AG09309 (cell line): ENCODE measurements around the gene RPL4.
A peak's percentile ranks its signal among the peaks of the same experiment; 100 is the strongest.

Source experiments
- DNase-seq: peaks from one replicate; pipeline ENCODE4 v3.0.0-alpha.2; 2010; ENCODE audit warnings: low read depth
- H3K4me3 ChIP-seq: 2 replicates; pipeline ENCODE4 v1.5.1; 2011; ENCODE audit warnings: mild to moderate bottlenecking, low read depth, low read length, moderate library complexity; ENCODE audit not compliant: control insufficient read depth
- TF ChIP-seq, protein P1 (sequence below): IDR thresholded peaks from 2 replicates; pipeline ENCODE4 v1.5.1; 2011; ENCODE audit warnings: mild to moderate bottlenecking, low read depth, low read length, inconsistent platforms; ENCODE audit not compliant: insufficient read depth, control insufficient read depth; ENCODE audit errors: missing control alignments

RPL4 gene

DNA sequence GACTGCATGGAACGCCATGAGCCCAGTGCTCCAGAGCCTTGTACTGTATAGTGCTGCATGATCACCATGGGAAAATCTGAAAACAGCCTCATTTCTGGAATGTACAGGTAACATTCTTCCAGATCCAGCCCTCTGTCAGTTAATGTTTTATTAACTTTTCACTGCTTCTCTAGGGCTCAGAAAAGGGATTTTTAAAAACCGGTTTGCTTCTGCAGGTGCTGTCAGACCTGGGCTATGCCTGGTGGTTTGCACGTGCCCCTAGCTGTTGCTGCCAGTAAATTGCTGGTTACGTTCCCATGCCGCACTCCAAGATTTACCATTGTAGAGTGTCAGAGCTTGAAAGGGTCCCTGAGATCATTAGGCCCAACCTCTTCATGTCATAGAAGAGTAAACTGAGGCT, 16.1 kb downstream of the RPL4 start:
- TF ChIP-seq, protein P1, sequence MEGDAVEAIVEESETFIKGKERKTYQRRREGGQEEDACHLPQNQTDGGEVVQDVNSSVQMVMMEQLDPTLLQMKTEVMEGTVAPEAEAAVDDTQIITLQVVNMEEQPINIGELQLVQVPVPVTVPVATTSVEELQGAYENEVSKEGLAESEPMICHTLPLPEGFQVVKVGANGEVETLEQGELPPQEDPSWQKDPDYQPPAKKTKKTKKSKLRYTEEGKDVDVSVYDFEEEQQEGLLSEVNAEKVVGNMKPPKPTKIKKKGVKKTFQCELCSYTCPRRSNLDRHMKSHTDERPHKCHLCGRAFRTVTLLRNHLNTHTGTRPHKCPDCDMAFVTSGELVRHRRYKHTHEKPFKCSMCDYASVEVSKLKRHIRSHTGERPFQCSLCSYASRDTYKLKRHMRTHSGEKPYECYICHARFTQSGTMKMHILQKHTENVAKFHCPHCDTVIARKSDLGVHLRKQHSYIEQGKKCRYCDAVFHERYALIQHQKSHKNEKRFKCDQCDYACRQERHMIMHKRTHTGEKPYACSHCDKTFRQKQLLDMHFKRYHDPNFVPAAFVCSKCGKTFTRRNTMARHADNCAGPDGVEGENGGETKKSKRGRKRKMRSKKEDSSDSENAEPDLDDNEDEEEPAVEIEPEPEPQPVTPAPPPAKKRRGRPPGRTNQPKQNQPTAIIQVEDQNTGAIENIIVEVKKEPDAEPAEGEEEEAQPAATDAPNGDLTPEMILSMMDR = no peak
- DNase-seq = no peak
- no peak overlapping the region for H3K4me3 ChIP-seq

DNA sequence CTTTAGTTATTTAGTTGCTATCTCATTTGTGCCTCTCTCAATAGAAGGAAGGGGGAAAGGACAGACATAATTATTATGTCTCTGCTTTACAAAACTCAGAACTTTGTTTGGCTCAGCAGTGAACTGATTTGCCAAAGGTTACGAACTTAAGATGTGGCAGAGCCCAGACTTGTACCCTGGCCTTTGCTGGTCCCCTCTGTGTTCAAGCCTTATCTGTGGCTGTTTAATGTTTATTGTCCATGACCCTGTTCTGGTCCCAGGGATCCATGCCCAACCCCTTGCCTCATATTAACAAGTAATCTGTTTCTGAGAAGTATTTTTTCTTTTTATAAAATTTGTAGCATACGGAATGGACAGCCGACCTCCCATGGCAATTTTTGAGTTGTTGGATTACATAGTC, 17.8 kb downstream of the RPL4 start:
- H3K4me3 ChIP-seq = no peak overlapping the region
- DNase-seq = no peak
- TF ChIP-seq, protein P1 = no peak

DNA sequence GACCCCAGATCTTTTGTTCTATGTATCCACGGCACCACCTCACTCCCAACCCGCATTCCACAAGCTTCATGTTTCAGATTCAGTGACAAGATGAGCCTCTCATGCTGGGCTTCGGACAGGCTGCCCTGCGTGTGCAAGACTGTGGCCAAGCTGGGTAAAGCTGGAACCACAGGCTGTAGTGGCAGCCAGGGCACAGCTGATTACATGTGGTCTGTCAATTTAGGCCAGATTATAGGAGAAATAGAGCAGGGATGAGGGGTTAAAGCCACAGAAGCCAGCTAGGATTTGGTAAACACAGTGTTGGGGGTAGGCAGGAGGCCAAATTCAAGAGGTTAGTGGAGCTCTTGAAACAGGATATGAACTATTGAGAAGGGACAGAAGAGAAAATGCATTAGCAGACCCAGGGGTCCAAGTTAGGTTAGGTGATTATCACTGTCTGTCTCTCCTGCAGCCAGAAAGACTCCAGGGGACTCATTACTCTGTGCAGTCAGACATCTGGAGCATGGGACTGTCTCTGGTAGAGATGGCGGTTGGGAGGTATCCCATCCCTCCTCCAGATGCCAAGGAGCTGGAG, 20.0 kb downstream of the RPL4 start:
- TF ChIP-seq, protein P1 = no peak
- no peak for DNase-seq
- no peak overlapping the region for H3K4me3 ChIP-seq

DNA sequence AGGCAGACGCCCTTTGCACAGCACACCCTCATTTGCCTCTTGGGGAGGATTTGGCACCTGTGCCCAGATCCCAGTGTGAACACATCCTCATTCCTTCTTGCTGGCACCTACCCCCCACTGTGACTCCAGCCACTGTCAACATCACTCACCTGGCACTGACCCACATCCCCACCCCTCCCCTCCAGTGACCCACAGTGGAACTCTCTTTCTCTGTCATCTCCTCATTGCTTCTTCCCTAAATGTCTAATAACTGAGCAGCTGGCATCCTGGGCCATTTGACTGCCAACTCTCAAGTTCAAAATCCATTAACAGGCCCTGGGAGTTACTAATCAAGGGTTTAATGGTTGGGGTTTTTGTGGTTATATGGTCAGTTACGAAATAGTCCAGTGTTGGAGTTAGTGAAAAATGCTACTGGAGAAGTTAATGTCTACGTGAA, 21.5 kb downstream of the RPL4 start:
- DNase-seq = peak; percentile 46
- TF ChIP-seq, protein P1 = no peak
- H3K4me3 ChIP-seq = no peak overlapping the region

DNA sequence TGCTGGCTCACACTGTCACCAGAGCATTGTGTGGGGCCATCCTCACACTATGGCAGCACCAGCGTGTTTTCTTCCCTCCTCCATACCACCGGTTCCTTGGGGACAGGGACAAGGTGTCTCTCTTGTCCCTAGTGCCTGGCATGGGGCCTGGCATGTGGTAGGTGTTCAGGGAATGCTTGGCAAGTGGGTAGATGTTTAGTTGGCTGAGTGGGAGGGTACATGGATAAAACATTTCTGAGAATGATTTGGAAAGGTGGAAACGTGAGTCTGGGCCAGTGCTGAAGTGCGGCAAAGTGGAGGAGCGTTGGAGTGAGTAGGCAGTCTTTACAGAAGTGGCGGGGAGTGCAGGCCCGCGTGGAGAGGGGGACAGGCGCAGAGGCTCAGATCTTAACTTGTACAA, 22.1 kb downstream of the RPL4 start:
- no peak overlapping the region for H3K4me3 ChIP-seq
- TF ChIP-seq, protein P1 = no peak

DNA sequence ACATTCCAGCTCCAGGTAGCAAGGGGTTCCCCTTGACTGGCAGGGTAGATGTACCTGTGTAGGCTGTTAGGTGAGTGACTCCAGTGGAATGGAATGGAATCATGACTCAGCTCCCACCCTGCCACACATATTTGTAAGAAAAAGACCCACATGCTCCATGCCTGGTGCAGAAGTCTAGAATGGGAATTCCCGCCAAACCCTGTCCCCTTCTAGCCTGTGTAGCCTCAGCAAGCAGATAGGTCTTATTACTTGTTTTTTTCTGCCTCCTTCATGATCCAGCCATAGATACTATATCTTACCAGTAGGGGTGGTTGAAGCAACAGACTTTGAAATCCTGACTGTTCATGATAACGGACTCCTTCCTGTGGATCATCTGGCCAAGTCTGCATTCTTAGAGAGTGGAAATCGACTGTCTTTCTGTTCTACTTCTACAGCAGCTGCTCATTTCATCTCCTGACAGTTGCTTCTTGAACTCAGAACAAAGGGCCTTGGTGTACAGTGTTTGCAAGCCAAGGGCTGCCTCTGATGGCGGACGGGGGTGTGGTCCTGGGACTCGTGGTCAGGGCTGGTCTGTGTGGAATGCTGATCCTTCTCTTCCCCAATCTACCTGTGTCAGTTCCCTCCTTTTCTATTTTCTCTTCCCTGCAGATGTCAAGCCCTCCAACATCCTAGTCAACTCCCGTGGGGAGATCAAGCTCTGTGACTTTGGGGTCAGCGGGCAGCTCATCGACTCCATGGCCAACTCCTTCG, 23.4 kb downstream of the RPL4 start:
- TF ChIP-seq, protein P1 = no peak
- H3K4me3 ChIP-seq = no peak overlapping the region
- DNase-seq = no peak

More for the DNA sequence above, 22.1 kb downstream of the RPL4 start:
- no peak for DNase-seq

DNA sequence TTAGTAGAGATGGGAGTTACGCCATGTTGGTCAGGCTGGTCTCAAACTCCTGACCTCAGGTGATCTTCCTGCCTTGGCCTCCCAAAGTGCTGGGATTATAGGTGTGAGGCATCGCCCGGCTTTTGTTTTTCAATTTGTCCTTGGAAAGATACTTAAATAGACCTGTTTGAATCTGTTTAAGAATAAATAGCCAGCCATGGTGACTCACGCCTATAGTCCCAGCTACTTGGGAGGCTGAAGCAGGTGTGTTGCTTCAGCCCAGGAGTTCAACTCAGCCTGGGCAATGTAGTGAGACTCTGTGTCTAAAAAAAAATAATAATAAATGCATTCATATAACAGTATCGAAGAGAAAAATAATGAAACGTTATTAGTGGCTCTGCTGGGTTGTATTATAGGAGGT, 24.4 kb downstream of the RPL4 start:
- DNase-seq = no peak
- TF ChIP-seq, protein P1 = no peak
- H3K4me3 ChIP-seq = no peak overlapping the region
